A549 (cell line): ENCODE measurements around the gene IGSF3.

Source experiments
- GATA3 ChIP-seq: IDR thresholded peaks from 2 replicates; pipeline ENCODE4 v1.6.1; 2012; ENCODE audit warnings: borderline replicate concordance
- HDAC2 ChIP-seq: fragments of 200-600 bp; sonication (generic); IDR thresholded peaks from 2 replicates; pipeline ENCODE4 v1.6.1; 2016
- JUN ChIP-seq, 2 experiments: fragments of >200 bp; sonication (Bioruptor Twin); formaldehyde crosslinking; IDR thresholded peaks; 2 replicates in 1 of 2; 3 replicates in 1 of 2; pipeline ENCODE4 v1.6.1; 2016 to 2017
- POLR2A ChIP-seq: IDR thresholded peaks from 2 replicates; pipeline ENCODE4 v1.6.1; 2012; ENCODE audit warnings: mild to moderate bottlenecking, low read length
- POLR2AphosphoS2 ChIP-seq: conservative IDR thresholded peaks from 2 replicates; pipeline ENCODE4 v1.6.1; 2012; ENCODE audit warnings: low read length, improper control_type of control experiment, inconsistent platforms
- RAD21 ChIP-seq, 2 experiments: fragments of >200 bp in 1 of 2; sonication (Bioruptor Twin) in 1 of 2; formaldehyde crosslinking in 1 of 2; IDR thresholded peaks in 1 of 2; conservative IDR thresholded peaks in 1 of 2; 2 replicates in 1 of 2; 3 replicates in 1 of 2; pipeline ENCODE4 v1.6.1; 2012 to 2018; ENCODE audit warnings: inconsistent platforms in 1 of 2
- RARB ChIP-seq: fragments of 250-450 bp; sonication (Bioruptor Pico); IDR thresholded peaks from 2 replicates; pipeline ENCODE4 v1.8.0; 2021; ENCODE audit warnings: mild to moderate bottlenecking, moderate library complexity
- RCOR1 ChIP-seq: fragments of 150-350 bp; IDR thresholded peaks from 2 replicates; pipeline ENCODE4 v1.6.1; 2014; ENCODE audit warnings: antibody characterized with exemption, low read length, low read depth
- ZC3H11A ChIP-seq: fragments of 450-650 bp; IDR thresholded peaks from 2 replicates; pipeline ENCODE4 v1.6.1; 2014; ENCODE audit warnings: antibody characterized with exemption, mild to moderate bottlenecking
- TF ChIP-seq, protein P1 (sequence below): fragments of 200-600 bp; sonication (generic); IDR thresholded peaks from 2 replicates; pipeline ENCODE4 v1.6.1; 2016; ENCODE audit warnings: antibody characterized with exemption, mild to moderate bottlenecking, moderate library complexity
- TF ChIP-seq, protein P2 (sequence below): fragments of >200 bp; sonication (Bioruptor Twin); formaldehyde crosslinking; IDR thresholded peaks from 3 replicates; pipeline ENCODE4 v1.5.1; 2016

DNA sequence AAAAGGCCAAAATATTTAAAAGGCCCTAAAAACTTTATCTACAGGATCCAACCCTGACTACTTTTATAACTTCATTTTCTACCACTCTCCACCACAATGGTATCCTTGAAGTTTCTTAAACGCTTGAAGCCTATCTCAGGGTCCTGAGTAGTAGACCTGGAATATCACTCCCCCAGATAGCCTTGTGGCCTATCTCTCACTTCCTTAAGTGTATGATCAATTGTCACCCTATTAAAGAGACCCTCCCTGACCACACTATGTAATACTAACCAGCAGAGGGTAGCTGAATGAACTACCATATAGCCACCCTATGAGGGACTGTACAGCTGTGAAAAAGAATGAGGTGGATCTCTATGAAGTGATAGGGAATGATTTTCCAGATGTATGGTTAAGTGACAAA lies 102.3 kb downstream of the IGSF3 start:
- no peak for TF ChIP-seq RCOR1
- TF ChIP-seq, protein P1, sequence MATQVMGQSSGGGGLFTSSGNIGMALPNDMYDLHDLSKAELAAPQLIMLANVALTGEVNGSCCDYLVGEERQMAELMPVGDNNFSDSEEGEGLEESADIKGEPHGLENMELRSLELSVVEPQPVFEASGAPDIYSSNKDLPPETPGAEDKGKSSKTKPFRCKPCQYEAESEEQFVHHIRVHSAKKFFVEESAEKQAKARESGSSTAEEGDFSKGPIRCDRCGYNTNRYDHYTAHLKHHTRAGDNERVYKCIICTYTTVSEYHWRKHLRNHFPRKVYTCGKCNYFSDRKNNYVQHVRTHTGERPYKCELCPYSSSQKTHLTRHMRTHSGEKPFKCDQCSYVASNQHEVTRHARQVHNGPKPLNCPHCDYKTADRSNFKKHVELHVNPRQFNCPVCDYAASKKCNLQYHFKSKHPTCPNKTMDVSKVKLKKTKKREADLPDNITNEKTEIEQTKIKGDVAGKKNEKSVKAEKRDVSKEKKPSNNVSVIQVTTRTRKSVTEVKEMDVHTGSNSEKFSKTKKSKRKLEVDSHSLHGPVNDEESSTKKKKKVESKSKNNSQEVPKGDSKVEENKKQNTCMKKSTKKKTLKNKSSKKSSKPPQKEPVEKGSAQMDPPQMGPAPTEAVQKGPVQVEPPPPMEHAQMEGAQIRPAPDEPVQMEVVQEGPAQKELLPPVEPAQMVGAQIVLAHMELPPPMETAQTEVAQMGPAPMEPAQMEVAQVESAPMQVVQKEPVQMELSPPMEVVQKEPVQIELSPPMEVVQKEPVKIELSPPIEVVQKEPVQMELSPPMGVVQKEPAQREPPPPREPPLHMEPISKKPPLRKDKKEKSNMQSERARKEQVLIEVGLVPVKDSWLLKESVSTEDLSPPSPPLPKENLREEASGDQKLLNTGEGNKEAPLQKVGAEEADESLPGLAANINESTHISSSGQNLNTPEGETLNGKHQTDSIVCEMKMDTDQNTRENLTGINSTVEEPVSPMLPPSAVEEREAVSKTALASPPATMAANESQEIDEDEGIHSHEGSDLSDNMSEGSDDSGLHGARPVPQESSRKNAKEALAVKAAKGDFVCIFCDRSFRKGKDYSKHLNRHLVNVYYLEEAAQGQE, result no peak
- TF ChIP-seq RAD21 (conservative IDR thresholded peaks at IDR 0.05 in 1 of 2, IDR thresholded peaks at IDR 0.05 in 1 of 2), result no peak
- no peak for TF ChIP-seq POLR2A
- no peak for TF ChIP-seq POLR2AphosphoS2
- TF ChIP-seq, protein P2, sequence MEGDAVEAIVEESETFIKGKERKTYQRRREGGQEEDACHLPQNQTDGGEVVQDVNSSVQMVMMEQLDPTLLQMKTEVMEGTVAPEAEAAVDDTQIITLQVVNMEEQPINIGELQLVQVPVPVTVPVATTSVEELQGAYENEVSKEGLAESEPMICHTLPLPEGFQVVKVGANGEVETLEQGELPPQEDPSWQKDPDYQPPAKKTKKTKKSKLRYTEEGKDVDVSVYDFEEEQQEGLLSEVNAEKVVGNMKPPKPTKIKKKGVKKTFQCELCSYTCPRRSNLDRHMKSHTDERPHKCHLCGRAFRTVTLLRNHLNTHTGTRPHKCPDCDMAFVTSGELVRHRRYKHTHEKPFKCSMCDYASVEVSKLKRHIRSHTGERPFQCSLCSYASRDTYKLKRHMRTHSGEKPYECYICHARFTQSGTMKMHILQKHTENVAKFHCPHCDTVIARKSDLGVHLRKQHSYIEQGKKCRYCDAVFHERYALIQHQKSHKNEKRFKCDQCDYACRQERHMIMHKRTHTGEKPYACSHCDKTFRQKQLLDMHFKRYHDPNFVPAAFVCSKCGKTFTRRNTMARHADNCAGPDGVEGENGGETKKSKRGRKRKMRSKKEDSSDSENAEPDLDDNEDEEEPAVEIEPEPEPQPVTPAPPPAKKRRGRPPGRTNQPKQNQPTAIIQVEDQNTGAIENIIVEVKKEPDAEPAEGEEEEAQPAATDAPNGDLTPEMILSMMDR, result no peak
- TF ChIP-seq JUN (IDR thresholded peaks at IDR 0.05), result no peak
- TF ChIP-seq RARB, result no peak
- no peak for TF ChIP-seq ZC3H11A
- no peak for TF ChIP-seq HDAC2
- TF ChIP-seq GATA3, result no peak
